T47D (cell line): ENCODE data around the gene HDAC8.
"Not testable (repeated sequence)": the region's sequence is repeated elsewhere in the genome, so short reads cannot be mapped to it uniquely, and the experiment has no call there.

Source experiments
- DNase-seq, 2 experiments: peaks; one replicate each; pipeline versions ENCODE4 v3.0.0 to v3.0.0-alpha.2; 2011 to 2012; ENCODE audit warnings: low read depth in 1 of 2, low spot score in 1 of 2
- JUND ChIP-seq: IDR thresholded peaks from 2 replicates; pipeline ENCODE4 v1.6.1; 2012; ENCODE audit warnings: low read depth
- in situ Hi-C: cut with HindIII; loops from 2 replicates; pipeline ENCODE4 v1.10.0; 2016; ENCODE audit warnings: low sequenced_read_pairs, low pct_unique_long_range_greater_than_20kb

Gene HDAC8

DNA sequence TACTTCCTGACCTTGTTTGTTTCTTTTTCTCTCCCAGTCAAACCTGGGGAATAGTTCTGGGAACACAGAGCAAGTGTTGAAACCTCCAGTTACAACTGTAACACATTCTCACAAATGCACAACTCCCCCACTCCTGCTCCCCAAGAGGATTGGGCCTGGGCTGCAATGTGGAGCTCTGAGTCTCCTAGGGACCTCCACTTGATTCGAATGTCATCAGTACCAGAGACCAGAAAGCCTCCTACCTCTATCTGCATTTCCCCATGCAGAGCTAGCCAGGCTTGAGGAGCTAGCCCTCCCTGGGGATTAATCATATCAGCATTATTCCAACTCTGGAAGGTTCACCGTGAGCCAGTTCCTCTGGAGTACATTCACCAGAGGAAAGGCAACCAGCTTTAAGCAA, 225.3 kb downstream of the HDAC8 start:
- DNase-seq, result no peak
- no peak for TF ChIP-seq JUND
- in situ Hi-C loops, result no loop called here

DNA sequence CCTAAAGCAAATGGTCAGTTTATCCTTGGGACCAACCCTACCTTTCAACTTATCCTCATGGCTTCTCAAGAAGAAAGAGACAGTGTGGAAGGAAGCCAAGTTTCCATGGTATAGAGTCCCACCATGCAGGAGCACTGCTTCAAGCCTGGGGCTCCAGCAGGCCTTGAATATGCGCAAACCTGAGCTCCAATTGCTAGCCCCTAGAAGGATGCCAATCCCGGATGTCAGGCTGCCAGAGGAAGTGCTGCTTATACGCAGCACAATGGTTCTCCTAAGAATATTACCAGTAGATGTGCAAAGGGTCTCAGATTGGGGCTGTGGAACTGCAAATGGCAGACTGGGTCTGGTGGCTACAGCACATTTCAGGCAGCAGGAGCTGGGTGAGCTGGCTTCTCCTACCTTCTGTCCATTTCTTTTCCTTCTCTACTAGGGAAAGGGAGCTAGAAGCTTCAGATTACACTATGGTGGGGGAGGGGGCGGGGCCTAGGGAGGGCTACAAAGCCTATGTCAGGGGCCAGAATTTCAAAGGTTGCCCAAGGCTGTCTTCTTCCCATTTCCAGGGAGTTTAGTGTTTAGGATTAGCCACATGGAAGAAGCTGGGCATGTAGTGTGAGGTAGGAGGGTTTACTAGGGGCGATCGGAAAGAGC, 226.2 kb downstream of the HDAC8 start:
- in situ Hi-C loops, result no loop called here
- DNase-seq, result no peak
- TF ChIP-seq JUND, result no peak

DNA sequence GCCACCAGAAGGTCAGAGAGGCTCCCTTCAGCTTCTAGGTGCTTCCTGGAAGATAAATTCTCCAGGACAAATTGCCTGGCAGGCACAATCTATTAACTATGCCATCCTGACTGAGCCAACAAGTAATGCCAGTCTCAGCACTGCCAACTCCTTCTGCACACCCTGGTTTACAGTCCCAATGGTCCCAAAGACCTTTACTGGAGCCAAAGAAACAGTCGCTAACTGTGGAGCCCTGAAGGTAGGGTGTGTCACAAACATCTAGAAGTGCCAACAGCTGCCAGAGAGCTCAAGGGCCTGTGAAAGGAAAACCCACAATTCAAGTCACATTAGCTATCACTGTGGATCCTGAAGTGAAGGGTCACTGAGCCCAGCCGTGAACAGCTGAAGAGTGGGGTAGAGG, 232.0 kb downstream of the HDAC8 start:
- in situ Hi-C loops, result no loop called here
- no peak for DNase-seq
- TF ChIP-seq JUND, result no peak

DNA sequence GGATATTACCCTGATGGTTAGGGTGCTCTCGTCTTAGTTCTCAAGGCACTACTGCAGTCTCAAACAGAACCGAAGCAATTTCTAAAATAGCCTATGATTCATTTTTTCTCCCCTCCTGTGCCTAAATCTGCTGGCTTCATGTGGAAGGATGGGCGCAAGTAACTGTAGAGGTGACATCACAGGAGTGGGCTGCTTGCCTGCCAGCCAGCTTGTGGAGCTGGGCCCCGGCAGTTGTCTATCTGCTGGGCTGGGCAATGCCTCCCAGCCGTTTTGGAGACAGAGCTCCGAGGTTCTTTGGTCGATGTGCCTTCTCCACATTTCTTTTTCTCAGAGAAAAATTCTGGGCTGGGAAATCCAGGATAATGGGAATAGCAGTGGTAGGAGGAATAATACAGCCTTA, 232.6 kb downstream of the HDAC8 start:
- in situ Hi-C loops, result no loop called here

DNA sequence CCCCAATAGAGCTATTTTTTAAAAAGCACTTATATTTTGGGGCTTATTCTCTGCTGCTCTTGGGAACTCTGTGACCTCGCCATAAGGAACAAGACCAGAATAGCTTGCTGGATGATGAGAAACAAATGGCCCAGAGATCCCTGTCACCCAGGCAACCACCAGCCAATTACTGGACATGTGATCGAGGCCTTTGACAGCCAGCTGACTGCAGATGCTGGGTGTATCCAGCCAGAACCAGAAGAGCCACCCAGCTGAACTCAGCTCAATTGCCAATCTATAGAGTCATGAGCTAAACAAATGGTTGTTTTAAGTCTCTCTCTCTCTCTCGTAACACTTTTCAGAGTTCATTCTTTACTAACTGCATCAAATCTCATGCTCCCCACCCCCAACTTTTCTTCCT, 242.5 kb downstream of the HDAC8 start:
- in situ Hi-C loops, result no loop called here
- DNase-seq, result peak in 1 of 2 experiments; percentile 39
- TF ChIP-seq JUND, result no peak

More for the DNA sequence above, 232.6 kb downstream of the HDAC8 start:
- TF ChIP-seq JUND, result no peak
- no peak for DNase-seq

DNA sequence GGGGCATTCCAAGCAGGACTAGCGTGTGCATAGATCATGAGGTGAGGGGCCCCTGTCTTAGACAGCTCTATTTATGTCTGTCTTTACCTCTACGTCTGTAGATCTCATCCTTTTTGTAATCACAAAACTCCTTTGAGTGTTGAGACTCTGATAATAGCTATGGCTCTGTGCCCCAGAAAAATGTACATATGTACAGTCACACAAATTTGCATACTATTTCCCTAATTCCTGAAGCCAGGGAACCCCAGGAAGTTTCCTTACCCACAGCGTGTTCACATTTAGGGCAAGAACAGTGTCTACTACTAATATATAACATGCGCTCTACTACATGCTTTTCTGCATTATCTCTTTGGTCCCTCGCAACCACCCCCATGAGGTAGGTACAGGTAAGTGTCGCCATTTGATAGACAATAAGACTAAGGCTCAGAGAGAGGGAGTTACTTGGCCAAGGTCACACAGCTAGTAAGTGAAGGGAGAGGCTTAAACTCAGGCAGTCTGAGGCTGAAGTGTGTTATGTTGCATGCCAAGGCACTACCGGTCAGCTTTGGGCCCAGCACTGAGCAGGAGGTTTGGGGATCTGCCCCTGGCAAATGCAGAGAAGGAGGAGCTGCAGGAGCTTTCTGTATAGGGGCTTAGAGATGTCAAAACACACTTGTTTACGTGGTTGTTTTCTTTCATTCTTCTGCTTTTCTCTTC, 245.9 kb downstream of the HDAC8 start:
- no peak for DNase-seq
- TF ChIP-seq JUND, result no peak
- in situ Hi-C loops, result no loop called here

DNA sequence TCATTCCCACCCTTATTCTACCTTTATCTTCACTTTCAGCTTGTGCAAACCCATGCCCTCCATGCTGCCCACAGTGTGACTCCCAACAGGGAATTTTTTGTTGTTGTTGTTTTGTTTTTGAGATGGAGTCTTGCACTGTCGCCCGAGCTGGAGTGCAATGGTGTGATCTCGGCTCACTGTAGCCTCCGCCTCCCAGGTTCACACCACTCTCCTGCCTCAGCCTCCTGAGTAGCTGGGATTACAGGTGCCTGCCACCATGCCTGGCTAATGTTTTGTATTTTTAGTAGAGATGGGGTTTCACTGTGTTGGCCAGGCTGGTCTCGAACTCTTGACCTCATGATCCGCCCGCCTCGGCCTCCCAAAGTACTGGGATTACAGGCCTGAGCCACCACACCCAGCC, 253.0 kb downstream of the HDAC8 start:
- in situ Hi-C loops, DNase-seq: not testable (repeated sequence)

DNA sequence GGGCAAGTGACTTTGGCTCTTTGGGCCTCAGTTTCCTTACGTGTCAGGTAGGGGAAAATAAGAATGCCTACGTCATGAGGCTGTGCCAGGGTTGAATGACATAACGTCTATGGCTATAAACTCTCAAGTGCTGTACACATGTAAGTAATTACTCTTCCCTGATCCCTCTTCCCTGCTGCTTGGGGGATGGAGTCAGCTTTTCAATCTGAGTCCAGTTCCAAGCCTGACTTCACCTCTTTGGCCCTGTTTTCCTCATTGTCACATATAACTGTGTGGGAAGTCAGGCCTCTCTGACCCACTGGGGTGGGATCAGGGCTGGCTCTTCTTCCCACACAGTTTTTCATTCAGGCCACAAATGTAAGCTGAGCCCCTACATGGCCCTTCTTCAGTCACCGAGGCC, 255.5 kb downstream of the HDAC8 start:
- in situ Hi-C loops, result no loop called here
- no peak for DNase-seq
- no peak for TF ChIP-seq JUND

DNA sequence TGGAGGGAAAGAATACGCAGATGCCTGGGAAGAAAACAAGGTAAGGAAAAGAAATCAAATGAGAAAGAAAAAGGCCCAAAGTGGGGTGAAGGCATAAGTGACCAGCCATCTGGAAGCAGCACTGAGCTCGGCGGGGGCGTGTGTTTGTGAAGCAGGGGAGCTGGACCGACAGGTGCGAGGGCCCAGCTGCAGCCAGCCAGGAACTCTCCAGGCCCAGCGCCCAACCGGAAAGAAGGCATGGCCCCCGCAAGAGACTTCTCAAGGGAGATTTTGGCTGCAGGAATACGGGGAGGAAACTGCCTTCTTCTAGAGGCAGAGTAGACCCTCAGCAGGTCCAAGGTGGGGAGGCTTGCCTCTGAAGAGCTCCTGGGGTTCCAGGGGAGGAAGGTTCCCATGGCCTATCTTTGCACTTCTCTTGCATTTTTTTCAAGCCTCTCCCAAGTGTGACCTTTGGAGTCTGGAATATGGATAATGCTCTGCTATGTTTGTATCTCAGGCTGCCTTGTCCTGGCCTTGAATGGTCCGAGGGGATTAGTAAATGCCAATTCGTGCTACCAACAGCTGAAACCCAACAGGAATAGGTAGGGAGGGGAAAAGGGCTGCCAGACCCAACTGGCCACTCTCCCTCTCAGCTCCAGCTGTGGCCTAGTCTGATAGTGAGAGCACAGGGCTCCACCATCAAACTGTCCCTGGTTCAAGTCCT, 256.1 kb downstream of the HDAC8 start:
- DNase-seq, result no peak
- in situ Hi-C loops, result no loop called here
- TF ChIP-seq JUND, result no peak

DNA sequence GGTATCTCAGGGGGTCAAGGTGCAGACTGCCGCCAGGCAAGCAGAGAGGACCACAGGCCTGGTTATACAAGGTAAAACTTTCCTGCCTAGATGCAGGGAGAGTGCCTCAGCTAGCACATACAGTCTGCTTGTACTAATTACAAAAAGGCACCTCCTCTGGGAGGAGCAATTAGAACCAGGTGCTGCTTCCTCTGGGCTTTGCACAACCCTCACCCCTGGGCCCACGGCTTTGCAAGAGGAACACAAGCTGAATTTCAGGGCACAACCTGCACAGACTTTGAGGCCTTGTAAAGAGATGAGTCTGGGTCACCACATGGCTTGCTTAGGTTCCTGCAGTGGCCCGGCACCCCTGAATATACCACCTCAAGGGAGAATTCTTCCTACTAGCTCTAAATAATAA, 257.8 kb downstream of the HDAC8 start:
- in situ Hi-C loops, result no loop called here
- TF ChIP-seq JUND, result no peak
- DNase-seq, result no peak

DNA sequence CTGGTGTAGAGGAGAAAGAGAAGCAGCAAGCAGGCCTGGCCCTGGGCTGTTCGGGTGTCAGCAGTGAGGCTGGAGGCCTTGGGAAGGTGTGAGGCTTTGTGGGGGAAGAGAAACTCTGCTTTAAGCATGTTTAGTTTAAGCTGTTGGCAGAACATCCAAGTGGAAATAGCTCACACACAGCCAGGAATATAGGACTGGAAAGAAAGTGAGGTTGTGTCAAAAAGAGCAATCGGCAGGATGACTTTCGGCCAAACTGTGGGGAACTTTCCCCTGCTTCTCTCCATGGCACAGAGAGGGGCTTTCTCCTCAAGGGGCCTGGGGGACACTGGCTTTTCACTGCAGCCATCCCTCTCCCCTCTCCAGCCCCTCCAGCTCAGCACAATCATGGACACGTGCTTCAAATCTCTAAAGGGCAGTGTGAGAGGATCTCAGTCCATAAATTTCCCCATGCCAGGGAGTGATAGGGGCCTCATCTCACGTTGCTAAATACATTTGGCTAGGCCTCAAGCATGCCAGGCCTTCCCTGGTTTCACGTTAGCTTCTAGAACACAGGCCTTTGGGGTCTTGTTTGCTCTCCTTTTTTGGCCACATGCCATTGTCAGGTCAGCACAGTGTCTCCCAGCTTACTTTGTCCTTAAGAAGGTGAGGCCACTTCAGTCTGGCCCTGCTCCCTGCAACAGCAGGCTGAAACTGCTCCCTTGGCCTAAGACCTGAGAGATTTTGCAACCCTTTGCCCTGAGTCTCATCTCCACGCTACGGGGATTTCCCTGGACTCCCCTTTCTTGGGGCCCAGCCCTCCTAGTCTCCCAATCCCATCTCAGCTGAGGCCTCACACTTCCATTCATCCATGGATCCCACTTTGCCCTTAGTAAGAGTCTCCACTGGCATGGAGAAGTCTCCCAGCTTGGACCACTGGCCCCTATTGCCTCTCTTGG, 258.7 kb downstream of the HDAC8 start:
- in situ Hi-C loops, result no loop called here
- DNase-seq, result no peak
- TF ChIP-seq JUND, result no peak

DNA sequence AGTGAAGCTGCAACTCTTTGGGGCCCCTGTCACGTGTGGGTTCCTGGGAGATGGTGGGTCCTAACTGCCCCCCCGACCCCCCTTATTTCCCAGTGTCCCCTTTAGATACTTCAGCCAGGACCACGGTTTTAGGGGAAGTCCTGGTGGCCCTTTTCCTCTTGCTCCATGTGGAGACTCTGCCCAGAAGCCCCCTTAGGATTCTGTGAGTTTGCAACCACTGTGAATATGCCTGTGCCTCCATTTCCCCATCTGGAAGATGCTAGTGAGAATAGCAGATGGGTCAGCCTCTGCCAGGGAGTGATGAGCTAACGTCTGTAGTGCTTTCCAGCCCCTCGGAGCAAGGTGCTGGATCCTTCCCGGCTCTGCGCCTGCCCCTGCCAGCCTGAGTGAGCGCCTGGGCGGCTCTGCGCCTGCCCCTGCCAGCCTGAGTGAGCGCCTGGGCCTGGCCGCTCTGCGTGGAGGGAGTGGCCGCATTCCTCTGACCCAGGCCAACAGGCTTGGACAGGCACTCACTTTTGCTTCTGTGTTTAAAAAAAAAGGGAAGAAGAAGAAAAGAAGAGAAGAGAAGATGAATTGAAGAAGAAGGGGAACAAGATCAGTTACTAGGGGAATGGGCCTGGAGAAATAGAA, 260.2 kb downstream of the HDAC8 start:
- in situ Hi-C loops, result no loop called here
- no peak for TF ChIP-seq JUND
- DNase-seq, result no peak
